K562 (cell line): ENCODE measurements around the gene CAPZA1. TPM values are rescaled to one million over a fixed set of nuclear protein-coding genes. Genes with fewer than 3 reads are reported as not detected.

Experiments used
- ATAC-seq: fragments of 200-7000 bp; cut with Tn5 transposase; 3 replicates; pipeline ENCODE4 v1.9.1; 2020; ENCODE audit warnings: moderate library complexity
- BruUV-seq: library from RNA; stranded (reverse); fragments of 400-500 nt; replicated peaks from 2 replicates; lab custom pipeline; 2021; lab: Mats Ljungman, UMichigan
- CTCF ChIA-PET: fragments of 300-600 bp; formaldehyde crosslinking; extraction: SDS; loops from one replicate; lab custom pipeline; 2021; ENCODE audit warnings: low intra/inter-chr PET ratio; lab: Yijun Ruan, JAX
- POLR2A ChIA-PET: fragments of 300-600, 350-650 bp; sonication (Branson Sonifier 250); formaldehyde crosslinking; extraction: SDS; loops from one replicate; lab custom pipeline; 2021; ENCODE audit warnings: antibody characterized with exemption, inconsistent platforms; lab: Yijun Ruan, JAX
- DNase-seq, 4 experiments: peaks; one replicate each; pipeline versions ENCODE4 v3.0.0 to v3.0.0-alpha.2; 2011 to 2018; ENCODE audit warnings: low spot score in 3 of 4, mixed read lengths in 3 of 4; ENCODE audit errors: extremely low read depth in 1 of 4
- FAIRE-seq: peaks from 2 replicates; lab custom pipeline; 2011; peaks lifted over from hg19 to GRCh38; lab: Jason Lieb, UNC
- H2AFZ ChIP-seq: 2 replicates; pipeline ENCODE4 v1.6.0; 2011; ENCODE audit warnings: low read depth, low read length, control low read depth, inconsistent platforms
- H3K27ac ChIP-seq: fragments of 200-600 bp; 3 replicates; pipeline ENCODE4 v1.8.0; 2011; ENCODE audit warnings: low read depth, mild to moderate bottlenecking, control low read depth, inconsistent platforms, low read length, moderate library complexity, mixed read lengths; ENCODE audit errors: extremely low read depth
- H3K27me3 ChIP-seq, 2 experiments: fragments of 300-600 bp in 1 of 2; 2 replicates in 1 of 2; 3 replicates in 1 of 2; pipeline versions ENCODE4 v1.6.0 to v1.8.0; 2011; ENCODE audit warnings: inconsistent platforms in 2 of 2, low read length in 2 of 2, mild to moderate bottlenecking in 1 of 2, mixed read lengths in 1 of 2, moderate library complexity in 1 of 2; ENCODE audit not compliant: control insufficient read depth in 2 of 2, insufficient read depth in 2 of 2
- H3K36me3 ChIP-seq: fragments of 300-600 bp; 3 replicates; pipeline ENCODE4 v1.8.0; 2011; ENCODE audit warnings: mild to moderate bottlenecking, low read length, inconsistent platforms; ENCODE audit not compliant: control insufficient read depth, insufficient read depth
- H3K4me1 ChIP-seq, 2 experiments: fragments of 200-600 bp in 1 of 2; replicated peaks in 1 of 2; 2 replicates in 1 of 2; 3 replicates in 1 of 2; pipeline versions ENCODE4 v1.5.1 to v1.8.0; 2011; ENCODE audit warnings: inconsistent platforms in 2 of 2, low read length in 2 of 2, mild to moderate bottlenecking in 1 of 2, mixed read lengths in 1 of 2, moderate library complexity in 1 of 2; ENCODE audit not compliant: control insufficient read depth in 2 of 2, insufficient read depth in 2 of 2
- H3K4me2 ChIP-seq: 2 replicates; pipeline ENCODE4 v1.6.1; 2011; ENCODE audit warnings: low read length, control low read depth, inconsistent platforms, mixed read lengths; ENCODE audit not compliant: insufficient read depth
- H3K4me3 ChIP-seq: fragments of 200-600 bp; sonication (generic), shearing (Covaris generic); 2 replicates; pipeline ENCODE4 v1.5.1; 2016; ENCODE audit warnings: control low read depth, inconsistent platforms
- H3K79me2 ChIP-seq: fragments of 200-600 bp; 3 replicates; pipeline ENCODE4 v1.8.0; 2011; ENCODE audit warnings: low read length, inconsistent platforms; ENCODE audit not compliant: control insufficient read depth, insufficient read depth
- H3K9ac ChIP-seq, 2 experiments: 2 replicates each; pipeline versions ENCODE4 v1.6.0 to v1.6.1; 2011; ENCODE audit warnings: low read depth in 2 of 2, low read length in 2 of 2, control low read depth in 1 of 2, inconsistent platforms in 1 of 2, mild to moderate bottlenecking in 1 of 2, mixed read lengths in 1 of 2; ENCODE audit not compliant: insufficient read depth in 1 of 2
- H3K9me1 ChIP-seq: one replicate; pipeline ENCODE4 v1.6.0; 2011; ENCODE audit warnings: inconsistent platforms, mild to moderate bottlenecking, low read length, moderate library complexity; ENCODE audit not compliant: control insufficient read depth, insufficient read depth
- H3K9me3 ChIP-seq: replicated peaks from 2 replicates; pipeline ENCODE4 v1.5.1; 2011; ENCODE audit warnings: low read depth, low read length, inconsistent platforms; ENCODE audit not compliant: control insufficient read depth, insufficient read depth
- H4K20me1 ChIP-seq: replicated peaks from 2 replicates; pipeline ENCODE4 v1.6.1; 2011; ENCODE audit warnings: low read length, inconsistent platforms, mixed read lengths; ENCODE audit not compliant: control insufficient read depth, insufficient read depth
- HNRNPL ChIP-seq: fragments of 200-400 bp; formaldehyde crosslinking; IDR thresholded peaks from 2 replicates; pipeline ENCODE4 v1.6.1; 2017; ENCODE audit warnings: low read depth, mild to moderate bottlenecking, low read length
- MTA3 ChIP-seq: fragments of 450-650 bp; formaldehyde crosslinking; IDR thresholded peaks from 2 replicates; pipeline ENCODE4 v1.6.1; 2017; ENCODE audit warnings: mild to moderate bottlenecking, borderline replicate concordance
- NFYB ChIP-seq: IDR thresholded peaks from 2 replicates; pipeline ENCODE4 v1.6.1; 2011; ENCODE audit warnings: mild to moderate bottlenecking, moderate library complexity; ENCODE audit not compliant: insufficient read length; ENCODE audit errors: extremely low read depth
- NR2C2 ChIP-seq, 2 experiments: fragments of 200-800 bp in 1 of 2; sonication (Bioruptor generic) in 1 of 2; sonication (generic) in 1 of 2; formaldehyde crosslinking in 1 of 2; IDR thresholded peaks; 2 replicates each; pipeline versions ENCODE4 v1.6.1 to v1.8.0; 2016 to 2022; ENCODE audit warnings: mild to moderate bottlenecking in 1 of 2, missing compliant biosample characterization in 1 of 2, missing genetic modification characterization in 1 of 2, missing genetic modification reagents in 1 of 2
- NR2F6 ChIP-seq: fragments of 450-650 bp; formaldehyde crosslinking; IDR thresholded peaks from 2 replicates; pipeline ENCODE4 v1.4.0; 2020; ENCODE audit warnings: mild to moderate bottlenecking
- TEAD2 ChIP-seq: fragments of 450-650 bp; IDR thresholded peaks from 2 replicates; pipeline ENCODE4 v1.6.1; 2016; ENCODE audit warnings: missing genetic modification characterization, control low read depth, missing compliant biosample characterization
- TOE1 ChIP-seq, 2 experiments: fragments of 450-650 bp in 1 of 2; sonication (generic) in 1 of 2; formaldehyde crosslinking in 1 of 2; IDR thresholded peaks; 2 replicates each; pipeline versions ENCODE4 v1.7.1 to v1.8.0; 2016 to 2022; ENCODE audit warnings: borderline replicate concordance in 2 of 2, mild to moderate bottlenecking in 2 of 2, antibody characterized with exemption in 1 of 2, inconsistent platforms in 1 of 2, low read depth in 1 of 2, missing genetic modification reagents in 1 of 2, moderate library complexity in 1 of 2
- ZBTB34 ChIP-seq: fragments of 250-450 bp; sonication (Bioruptor Pico); IDR thresholded peaks from 2 replicates; pipeline ENCODE4 v1.8.0; 2021; ENCODE audit warnings: mild to moderate bottlenecking, moderate library complexity
- ZNF133 ChIP-seq: fragments of 250-450 bp; sonication (Bioruptor Pico); IDR thresholded peaks from 2 replicates; pipeline ENCODE4 v1.4.0; 2020; ENCODE audit warnings: mild to moderate bottlenecking
- ZNF436 ChIP-seq: fragments of 250-450, 450-650 bp; sonication (Bioruptor Pico); formaldehyde crosslinking; IDR thresholded peaks from 2 replicates; pipeline ENCODE4 v1.7.0; 2020; ENCODE audit warnings: mild to moderate bottlenecking
- WGBS: fragments of 100-300 bp; shearing (Covaris generic); methylation state at CpG from one replicate; pipeline ENCODE4 v1.1.6; 2016; ENCODE audit warnings: low coverage, mixed read lengths; ENCODE audit not compliant: insufficient coverage; ENCODE audit errors: missing lambda C conversion rate; 5-methylcytosine and 5-hydroxymethylcytosine counted together
- in situ Hi-C: fragments of 300-500 bp; cut with MboI; formaldehyde crosslinking; loops from 4 replicates; pipeline ENCODE4 v1.15.0; 2018; ENCODE audit warnings: inconsistent platforms, mixed read lengths
- intact Hi-C: fragments of 100-400 bp; cut with micrococcal nuclease; formaldehyde crosslinking; loops from 2 replicates; pipeline ENCODE4 v1.14.2; 2022
- polyA plus RNA-seq, 8 experiments: library from polyadenylated mRNA; depleted of rRNA in 4 of 8; stranded (reverse) in 5 of 8; unstranded in 3 of 8; fragments of >200 nt; fragmentation: Nextera tagmentation in 2 of 8; fragmentation: Illumina TruSeq in 1 of 8; extraction: Ambion mirVana in 2 of 8; extraction: Trizol in 1 of 8; gene quantifications; 2 replicates each; pipeline versions ENCODE4 v1.2.1 to v1.2.3, GENCODE V29; 2011 to 2014; ENCODE audit warnings: inconsistent platforms in 1 of 8, missing spikeins in 1 of 8
- total RNA-seq, 7 experiments: library from RNA; depleted of rRNA in 6 of 7; stranded (reverse); fragments of >200 nt in 6 of 7; fragmentation: Illumina TruSeq in 2 of 7; extraction: Trizol in 2 of 7; gene quantifications; 2 replicates each; pipeline versions ENCODE4 v1.2.1 to v1.2.3, GENCODE V29; 2011 to 2021; ENCODE audit warnings: low replicate concordance in 1 of 7

Gene CAPZA1
- total and polyA plus RNA-seq, 9 of the 15 experiments (the other 6 are each of a cell fraction or from before 2014, with no cell fraction given), result 237 to 1,020 (median 306) TPM

GRCh38 chr1:112605633-112606327, 13.9 kb upstream of the CAPZA1 start:
- no peak for ATAC-seq
- intact Hi-C loops (no loop called here), in situ Hi-C loops (no loop called here)
- ChIA-PET CTCF (no interaction called here), POLR2A (interaction anchor here (0.6 to 0.9 kb wide), 2 partner anchors 12 to 18 kb away, joined by 3 read pairs; no protein-coding TSS in a partner anchor)
- no peak overlapping the region for H2AFZ ChIP-seq
- no peak overlapping the region for H3K4me2 ChIP-seq
- H3K36me3 ChIP-seq, result peaks cover 33% of the 10 kb centered on the region
- H3K79me2 ChIP-seq, result no peaks in the 10 kb centered on the region
- H3K9ac ChIP-seq, result no peak overlapping the region
- no peak for TF ChIP-seq NFYB
- TF ChIP-seq MTA3, result no peak
- no peak for TF ChIP-seq ZBTB34 (CRISPR knock-in tag)
- no peak for TF ChIP-seq NR2C2 (CRISPR knock-in tag; IDR thresholded peaks at IDR 0.05)
- no peak for TF ChIP-seq NR2C2 (tag; IDR thresholded peaks at IDR 0.05)
- no peak for TF ChIP-seq ZNF436
- no peak for TF ChIP-seq ZNF133 (CRISPR knock-in tag)
- no peak for TF ChIP-seq HNRNPL
- no peak for TF ChIP-seq TEAD2 (tag)
- no peak for TF ChIP-seq NR2F6 (CRISPR knock-in tag)
- no peak for TF ChIP-seq TOE1 (IDR thresholded peaks at IDR 0.05; ENCODE audit: borderline replicate concordance)
- no peak for TF ChIP-seq TOE1 (CRISPR knock-in tag; IDR thresholded peaks at IDR 0.05; ENCODE audit: borderline replicate concordance, low read depth)
- DNase-seq, result no peak
- no peak overlapping the region for H3K4me3 ChIP-seq
- H3K27me3 ChIP-seq, result no peaks in the 10 kb centered on the region
- 69% methylated on average over 2 of the region's 4 CpGs for WGBS
- no peaks in the 10 kb centered on the region for H3K9me3 ChIP-seq
- BruUV-seq, result TSS peak; percentile 17
- H4K20me1 ChIP-seq, result no peaks in the 10 kb centered on the region
- no peaks in the 10 kb centered on the region for H3K4me1 ChIP-seq
- FAIRE-seq, result no peak
- no peak overlapping the region for H3K27ac ChIP-seq
- H3K9me1 ChIP-seq, result no peaks in the 10 kb centered on the region
